GM12878 (cell line): ENCODE results near the gene GMDS.

Source experiments
- CBFB ChIP-seq: IDR thresholded peaks from 2 replicates; pipeline ENCODE4 v1.6.1; 2016; ENCODE audit warnings: antibody characterized with exemption, low read depth
- CTCF ChIP-seq, 3 experiments: IDR thresholded peaks in 2 of 3; conservative IDR thresholded peaks in 1 of 3; 2 replicates each; pipeline ENCODE4 v1.5.1; 2011; ENCODE audit warnings: low read depth in 3 of 3, low read length in 3 of 3, mild to moderate bottlenecking in 3 of 3, control low read depth in 2 of 3, moderate library complexity in 2 of 3, inconsistent platforms in 1 of 3, mixed read lengths in 1 of 3; ENCODE audit not compliant: control insufficient read depth in 2 of 3, insufficient read depth in 1 of 3; ENCODE audit errors: extremely low read depth in 1 of 3
- DPF2 ChIP-seq: fragments of 450-650 bp; IDR thresholded peaks from 2 replicates; pipeline ENCODE4 v1.6.1; 2017; ENCODE audit warnings: mild to moderate bottlenecking
- E2F4 ChIP-seq: IDR thresholded peaks from 2 replicates; pipeline ENCODE4 v1.6.1; 2012; ENCODE audit warnings: low read depth, low read length, improper control_type of control experiment
- E4F1 ChIP-seq: fragments of 450-650 bp; IDR thresholded peaks from 2 replicates; pipeline ENCODE4 v1.6.1; 2018; ENCODE audit warnings: borderline replicate concordance, mild to moderate bottlenecking; ENCODE audit not compliant: partially characterized antibody
- KDM1A ChIP-seq: fragments of 200-600 bp; sonication (generic); IDR thresholded peaks from 2 replicates; pipeline ENCODE4 v1.6.1; 2016; ENCODE audit warnings: borderline replicate concordance
- MAX ChIP-seq: IDR thresholded peaks from 2 replicates; pipeline ENCODE4 v1.6.1; 2012; ENCODE audit warnings: low read depth, low read length, improper control_type of control experiment
- TBL1XR1 ChIP-seq: IDR thresholded peaks from 2 replicates; pipeline ENCODE4 v1.6.1; 2012; ENCODE audit warnings: low read depth, low read length, improper control_type of control experiment
- ZSCAN29 ChIP-seq: fragments of 450-650 bp; IDR thresholded peaks from 2 replicates; pipeline ENCODE4 v1.6.1; 2017; ENCODE audit warnings: mild to moderate bottlenecking, moderate library complexity

GRCh38 chr6:1923449-1923848 lies 322.0 kb downstream of the GMDS start:
- no peak for TF ChIP-seq MAX
- TF ChIP-seq ZSCAN29 = no peak
- TF ChIP-seq TBL1XR1 = no peak
- TF ChIP-seq E2F4 = no peak
- TF ChIP-seq KDM1A = no peak
- no peak for TF ChIP-seq E4F1
- TF ChIP-seq DPF2 = no peak
- TF ChIP-seq CTCF (IDR thresholded peaks at IDR 0.05 in 2 of 3, conservative IDR thresholded peaks at IDR 0.05 in 1 of 3; ENCODE audit: control insufficient read depth in 2 of 3, extremely low read depth in 1 of 3, insufficient read depth in 1 of 3, low read depth in 3 of 3, low read length in 3 of 3) = no peak
- no peak for TF ChIP-seq CBFB
